BLaER1 treated with 17β-estradiol and CSF1 and Interleukin-3, amounts not matched to agents 10 nM and 100 nM (cell line): Measurements from ENCODE around the gene CEPT1.
"Not testable (repeated sequence)": the region's sequence is repeated elsewhere in the genome, so short reads cannot be mapped to it uniquely, and the experiment has no call there.

Source experiments
- H3K27ac ChIP-seq, 11 experiments: shearing (Covaris generic); formaldehyde crosslinking; 2 replicates each; pipeline ENCODE4 v1.8.1; 2022
- H3K27me3 ChIP-seq, 11 experiments: shearing (Covaris generic); formaldehyde crosslinking; 2 replicates each; pipeline ENCODE4 v1.8.1; 2022
- H3K36me3 ChIP-seq, 11 experiments: shearing (Covaris generic); formaldehyde crosslinking; 2 replicates each; pipeline ENCODE4 v1.8.1; 2022
- H3K4me1 ChIP-seq, 10 experiments: shearing (Covaris generic); formaldehyde crosslinking; 2 replicates each; pipeline ENCODE4 v1.8.1; 2022
- H3K4me2 ChIP-seq, 11 experiments: shearing (Covaris generic); formaldehyde crosslinking; 2 replicates each; pipeline ENCODE4 v1.8.1; 2022
- H3K4me3 ChIP-seq, 10 experiments: shearing (Covaris generic); formaldehyde crosslinking; 2 replicates each; pipeline ENCODE4 v1.8.1; 2022
- H3K9ac ChIP-seq, 11 experiments: shearing (Covaris generic); formaldehyde crosslinking; 2 replicates each; pipeline ENCODE4 v1.8.1; 2022
- H3K9me3 ChIP-seq, 11 experiments: shearing (Covaris generic); formaldehyde crosslinking; replicated peaks in 1 of 11; 2 replicates each; pipeline ENCODE4 v1.8.1; 2022
- H4K20me1 ChIP-seq, 11 experiments: shearing (Covaris generic); formaldehyde crosslinking; 2 replicates each; pipeline ENCODE4 v1.8.1; 2022
- Cebpa-rat ChIP-seq, 11 experiments: shearing (Covaris generic); IDR thresholded peaks; 2 replicates each; pipeline ENCODE4 v1.8.1; 2022

CEPT1 gene

GRCh38 chr1:111139956-111140679, at the start of gene CEPT1, which contains the start of gene DRAM2:
Gene CEPT1, plus strand, starts transcription at chr1:111140223. Its CDS starts 7,492 bp downstream, at chr1:111147715.
Gene DRAM2, minus strand, starts transcription at chr1:111140093. Its CDS starts 8,539 bp downstream, at chr1:111131554.
- peaks cover 25 to 72% (median 33%) of the 10 kb centered on the region in 10 experiments for H3K4me1 ChIP-seq
- no peaks in the 10 kb centered on the region for H3K9me3 ChIP-seq
- peak within 1 kb of the TSS; percentile 86 to 97 (median 93) for H3K9ac ChIP-seq
- peak within 1 kb of the TSS; percentile 79 to 98 (median 90) for H3K4me3 ChIP-seq
- H4K20me1 ChIP-seq: peaks cover 8 to 47% (median 29%) of the 10 kb centered on the region in 11 experiments; a peak in 18 of 22 replicates
- no peak for TF ChIP-seq Cebpa-rat (IDR thresholded peaks at IDR 0.05)
- no peaks in the 10 kb centered on the region for H3K27me3 ChIP-seq
- peak within 1 kb of the TSS; percentile 78 to 96 (median 91) for H3K27ac ChIP-seq
- peaks cover 16 to 54% (median 34%) of the 10 kb centered on the region in 11 experiments for H3K36me3 ChIP-seq
- peak within 1 kb of the TSS; percentile 81 to 98 (median 88) for H3K4me2 ChIP-seq

DNA sequence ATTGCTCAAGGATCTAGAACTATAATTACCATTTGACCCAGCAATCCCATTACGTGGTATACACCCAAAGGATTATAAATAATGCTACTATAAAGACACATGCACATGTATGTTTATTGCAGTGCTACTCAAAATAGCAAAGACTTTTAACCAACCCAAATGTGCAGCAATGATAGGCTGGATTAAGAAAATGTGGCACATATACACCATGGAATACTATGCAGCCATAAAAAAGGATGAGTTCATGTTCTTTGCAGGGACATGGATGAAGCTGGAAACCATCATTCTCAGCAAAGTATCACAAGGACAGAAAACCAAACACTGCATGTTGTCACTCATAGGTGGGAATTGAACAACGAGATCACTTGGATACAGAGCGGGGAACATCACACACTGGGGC, 44.6 kb upstream of the CEPT1 start:
- H3K4me3 ChIP-seq, H3K9ac ChIP-seq, H3K4me2 ChIP-seq, H3K27ac ChIP-seq, H4K20me1 ChIP-seq, H3K4me1 ChIP-seq, H3K27me3 ChIP-seq: not testable (repeated sequence)
- H3K9me3 ChIP-seq: peaks cover 56 to 80% (median 68%) of the 10 kb centered on the region in 11 experiments
- peaks cover 0 to 10% (median 0%) of the 10 kb centered on the region in 11 experiments; a peak in 4 of 22 replicates for H3K36me3 ChIP-seq

GRCh38 chr1:111097356-111098099, 42.5 kb upstream of the CEPT1 start:
- TF ChIP-seq Cebpa-rat (IDR thresholded peaks at IDR 0.05): no peak
- H3K27ac ChIP-seq: no peak overlapping the region

GRCh38 chr1:111099289-111099688, 40.7 kb upstream of the CEPT1 start:
- no peak overlapping the region for H3K27ac ChIP-seq
- H3K4me1 ChIP-seq: no peaks in the 10 kb centered on the region
- H4K20me1 ChIP-seq: no peaks in the 10 kb centered on the region
- no peak overlapping the region for H3K9ac ChIP-seq
- H3K27me3 ChIP-seq: no peaks in the 10 kb centered on the region
- H3K9me3 ChIP-seq: peaks cover 79 to 93% (median 83%) of the 10 kb centered on the region in 11 experiments
- no peak overlapping the region for H3K4me2 ChIP-seq
- TF ChIP-seq Cebpa-rat (IDR thresholded peaks at IDR 0.05): no peak
- H3K36me3 ChIP-seq: peaks cover 6 to 38% (median 17%) of the 10 kb centered on the region in 11 experiments; a peak in 17 of 22 replicates
- H3K4me3 ChIP-seq: no peak overlapping the region

More at GRCh38 chr1:111097356-111098099, 42.5 kb upstream of the CEPT1 start:
- Histone ChIP-seq H3K4me1 (no peaks in the 10 kb centered on the region), H3K9me3 (peaks cover 76 to 97% (median 87%) of the 10 kb centered on the region in 11 experiments), H3K36me3 (peaks cover 3 to 21% (median 12%) of the 10 kb centered on the region in 11 experiments; a peak in 16 of 22 replicates), H4K20me1 (no peaks in the 10 kb centered on the region), H3K4me2 (no peak overlapping the region), H3K27me3 (no peaks in the 10 kb centered on the region), H3K9ac (no peak overlapping the region), H3K4me3 (no peak overlapping the region)

DNA sequence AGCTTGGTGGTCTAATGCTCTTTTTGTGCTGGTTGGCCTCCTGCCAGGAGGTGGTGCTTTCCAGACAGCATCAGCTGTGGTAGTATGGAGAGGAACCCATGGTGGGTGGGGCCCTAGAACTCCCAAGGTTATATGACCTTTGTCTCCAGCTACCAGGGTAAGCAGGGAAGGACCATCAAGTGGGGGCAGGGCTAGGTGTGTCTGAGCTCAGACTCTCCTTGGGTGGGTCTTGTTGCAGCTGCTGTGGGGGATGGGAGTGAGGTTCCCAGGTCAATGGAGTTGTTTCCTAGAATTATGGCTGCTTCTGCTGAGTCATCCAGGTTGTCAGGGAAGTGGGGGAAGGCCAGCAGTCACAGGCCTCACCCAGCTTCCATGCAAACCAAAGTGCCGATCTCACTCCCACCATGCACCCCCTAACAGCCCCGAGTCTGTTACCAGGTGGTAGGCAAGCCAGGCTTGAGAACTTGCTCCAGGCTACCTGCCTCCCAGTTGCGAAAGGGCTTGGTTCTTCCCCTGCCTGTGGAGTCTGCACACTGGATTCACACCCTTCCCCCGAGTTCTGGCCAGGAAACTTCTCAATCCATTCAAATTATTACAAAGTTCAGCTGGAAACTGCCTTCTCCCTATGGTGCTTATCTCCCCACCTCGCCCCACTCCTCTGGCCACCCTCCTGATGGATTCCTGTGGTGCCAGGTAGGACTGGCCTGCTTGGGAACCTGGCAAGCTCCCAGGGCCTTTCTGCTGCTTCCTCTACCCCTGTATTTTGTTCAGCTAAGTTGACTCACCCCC, 38.0 kb upstream of the CEPT1 start:
- peaks cover 57 to 68% (median 59%) of the 10 kb centered on the region in 11 experiments for H3K9me3 ChIP-seq
- no peaks in the 10 kb centered on the region for H3K27me3 ChIP-seq
- H4K20me1 ChIP-seq: no peaks in the 10 kb centered on the region
- H3K9ac ChIP-seq: no peak overlapping the region
- H3K27ac ChIP-seq: no peak overlapping the region
- H3K4me3 ChIP-seq: no peak overlapping the region
- H3K36me3 ChIP-seq: peaks cover 6 to 44% (median 17%) of the 10 kb centered on the region in 11 experiments; a peak in 18 of 22 replicates
- no peak overlapping the region for H3K4me2 ChIP-seq
- H3K4me1 ChIP-seq: no peaks in the 10 kb centered on the region
- TF ChIP-seq Cebpa-rat (IDR thresholded peaks at IDR 0.05): no peak

GRCh38 chr1:111104981-111105380, 35.0 kb upstream of the CEPT1 start:
- Histone ChIP-seq H3K4me1 (no peaks in the 10 kb centered on the region), H3K27me3 (no peaks in the 10 kb centered on the region), H3K36me3 (peaks cover 18 to 63% (median 27%) of the 10 kb centered on the region in 11 experiments), H4K20me1 (no peaks in the 10 kb centered on the region), H3K9me3 (peaks cover 43 to 63% (median 46%) of the 10 kb centered on the region in 11 experiments), H3K4me2 (no peak overlapping the region), H3K27ac (no peak overlapping the region), H3K4me3 (no peak overlapping the region), H3K9ac (no peak overlapping the region)
- TF ChIP-seq Cebpa-rat (IDR thresholded peaks at IDR 0.05): no peak

DNA sequence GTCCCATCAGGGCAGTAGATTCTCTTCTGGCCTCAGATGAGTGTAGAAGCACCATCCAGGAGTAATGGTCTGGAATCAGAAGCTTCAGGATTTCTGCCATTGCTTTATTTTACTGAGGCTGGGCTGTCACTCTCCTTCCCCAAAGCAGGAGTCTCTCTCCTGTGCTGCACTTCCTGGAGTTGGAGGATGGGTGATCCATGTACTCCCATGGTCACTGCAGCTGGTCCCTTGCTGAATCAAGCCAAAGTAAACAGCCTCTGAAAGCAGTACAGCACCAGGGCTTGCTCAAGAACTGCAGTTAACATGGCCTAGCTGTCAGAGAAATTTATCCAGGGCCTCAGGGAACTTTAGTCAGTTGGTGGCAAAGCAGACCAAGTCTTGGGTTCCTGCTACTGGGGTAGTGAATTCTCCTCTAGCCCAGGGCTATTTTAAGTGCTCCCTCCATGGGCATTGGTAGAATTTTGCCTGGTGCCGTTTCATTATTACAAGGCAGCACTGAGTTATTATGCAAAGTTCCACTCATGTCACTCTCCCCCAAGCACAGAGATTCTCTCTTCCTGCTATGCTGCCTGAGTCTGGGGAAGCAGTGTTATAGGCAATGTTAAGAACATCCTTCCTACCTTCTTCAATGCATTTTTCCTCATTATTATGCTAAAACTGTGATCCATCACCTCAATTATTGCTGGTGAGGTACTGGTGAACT, 29.7 kb upstream of the CEPT1 start:
- Histone ChIP-seq H3K4me1 (no peaks in the 10 kb centered on the region), H3K9ac (no peak overlapping the region), H3K4me3 (no peak overlapping the region), H4K20me1 (no peaks in the 10 kb centered on the region), H3K36me3 (peaks cover 25 to 78% (median 52%) of the 10 kb centered on the region in 11 experiments), H3K9me3 (peaks cover 22 to 49% (median 25%) of the 10 kb centered on the region in 11 experiments), H3K4me2 (no peak overlapping the region), H3K27me3 (no peaks in the 10 kb centered on the region), H3K27ac (no peak overlapping the region)
- TF ChIP-seq Cebpa-rat (IDR thresholded peaks at IDR 0.05): no peak

- TF ChIP-seq Cebpa-rat (IDR thresholded peaks at IDR 0.05): no peak
- peaks cover 0 to 8% (median 0%) of the 10 kb centered on the region in 11 experiments; a peak in 4 of 22 replicates for H3K9me3 ChIP-seq
These were observed 23.5 kb upstream of the CEPT1 start for GRCh38 chr1:111116496-111116895.

More at GRCh38 chr1:111116496-111116895, 23.5 kb upstream of the CEPT1 start:
- H3K27ac ChIP-seq: no peak overlapping the region
- H4K20me1 ChIP-seq: peaks cover 0 to 4% (median 0%) of the 10 kb centered on the region in 11 experiments; a peak in 1 of 22 replicates
- peaks cover 57 to 100% (median 87%) of the 10 kb centered on the region in 11 experiments for H3K36me3 ChIP-seq
- no peak overlapping the region for H3K9ac ChIP-seq
- no peak overlapping the region for H3K4me3 ChIP-seq
- no peak overlapping the region for H3K4me2 ChIP-seq
- H3K4me1 ChIP-seq: no peaks in the 10 kb centered on the region
- H3K27me3 ChIP-seq: no peaks in the 10 kb centered on the region
